Measurements from ENCODE around the gene CNGA4. TPM values are rescaled to one million over a fixed set of nuclear protein-coding genes. Genes with fewer than 3 reads are reported as not detected.

The CNGA4 gene
- total RNA-seq, 4 donors from 2014 or later, result 0.59 TPM; not detected in 3

GRCh38 chr11:6214530-6214929, 24.4 kb upstream of the CNGA4 start:
- Histone ChIP-seq H3K9me3 (no peaks in the 10 kb centered on the region), H3K4me1 (peaks cover 0 to under 1% (median 0%) of the 10 kb centered on the region in 4 donors), H3K27me3 (no peaks in the 10 kb centered on the region), H3K4me3 (no peak overlapping the region), H3K27ac (no peak overlapping the region), H3K36me3 (peaks cover 2 to 98% (median 25%) of the 10 kb centered on the region in 3 donors)
- TF ChIP-seq EP300 (IDR thresholded peaks at IDR 0.05) (no peak), CTCF (IDR thresholded peaks at IDR 0.05) (no peak), POLR2A (IDR thresholded peaks at IDR 0.05) (no peak)
- 94 to 98% methylated on average over 10 of the region's 10 CpGs for WGBS, 2 donors
- DNase-seq (ENCODE audit: low spot score in 2 of 2), result no peak

GRCh38 chr11:6216501-6216900, 22.4 kb upstream of the CNGA4 start:
- no peak overlapping the region for H3K27ac ChIP-seq
- no peak overlapping the region for H3K4me3 ChIP-seq
- peaks cover 0 to 4% (median 0%) of the 10 kb centered on the region in 4 donors for H3K4me1 ChIP-seq
- 84 to 91% methylated on average over 4 of the region's 4 CpGs for WGBS, 2 donors
- peaks cover 0 to 96% (median 25%) of the 10 kb centered on the region in 3 donors for H3K36me3 ChIP-seq
- H3K9me3 ChIP-seq, result no peaks in the 10 kb centered on the region
- DNase-seq (ENCODE audit: low spot score in 2 of 2), result no peak
- TF ChIP-seq CTCF (IDR thresholded peaks at IDR 0.05) (no peak), POLR2A (IDR thresholded peaks at IDR 0.05) (no peak), EP300 (IDR thresholded peaks at IDR 0.05) (no peak)
- H3K27me3 ChIP-seq, result no peaks in the 10 kb centered on the region

GRCh38 chr11:6217722-6218121, 21.2 kb upstream of the CNGA4 start:
- H3K9me3 ChIP-seq, result no peaks in the 10 kb centered on the region
- DNase-seq (ENCODE audit: low spot score in 2 of 2), result no peak
- H3K4me3 ChIP-seq, result no peak overlapping the region
- H3K27ac ChIP-seq, result no peak overlapping the region
- H3K4me1 ChIP-seq, result peaks cover 0 to 4% (median 0%) of the 10 kb centered on the region in 4 donors
- peaks cover 0 to 95% (median 25%) of the 10 kb centered on the region in 3 donors for H3K36me3 ChIP-seq
- WGBS, 2 donors, result 89 to 90% methylated on average over 13 to 19 of the region's 19 CpGs
- no peaks in the 10 kb centered on the region for H3K27me3 ChIP-seq
- no peak for TF ChIP-seq CTCF (IDR thresholded peaks at IDR 0.05)
- TF ChIP-seq EP300 (IDR thresholded peaks at IDR 0.05), result no peak
- no peak for TF ChIP-seq POLR2A (IDR thresholded peaks at IDR 0.05)

- DNase-seq (ENCODE audit: low spot score in 2 of 2), result peak in 1 of 2 donors; percentile 25
- Histone ChIP-seq H3K36me3 (peaks cover 0 to 97% (median 22%) of the 10 kb centered on the region in 3 donors), H3K4me1 (peaks cover 0 to 4% (median 0%) of the 10 kb centered on the region in 4 donors), H3K27me3 (no peaks in the 10 kb centered on the region), H3K4me3 (no peak overlapping the region), H3K9me3 (no peaks in the 10 kb centered on the region), H3K27ac (no peak overlapping the region)
- 56 to 60% methylated on average over 2 of the region's 2 CpGs for WGBS, 2 donors
- TF ChIP-seq POLR2A (IDR thresholded peaks at IDR 0.05), result no peak
- TF ChIP-seq CTCF (IDR thresholded peaks at IDR 0.05), result no peak
- no peak for TF ChIP-seq EP300 (IDR thresholded peaks at IDR 0.05)
Observed at GRCh38 chr11:6219359-6219758, 19.5 kb upstream of the CNGA4 start.

- 97 to 99% methylated on average over 17 of the region's 17 CpGs for WGBS, 2 donors
- DNase-seq (ENCODE audit: low spot score in 2 of 2), result no peak
- Histone ChIP-seq H3K27ac (no peak overlapping the region), H3K27me3 (no peaks in the 10 kb centered on the region), H3K9me3 (no peaks in the 10 kb centered on the region), H3K4me3 (no peak overlapping the region), H3K36me3 (peaks cover 0 to 64% (median 3%) of the 10 kb centered on the region in 3 donors), H3K4me1 (peaks cover 0 to 24% (median 0%) of the 10 kb centered on the region in 4 donors)
- TF ChIP-seq CTCF (IDR thresholded peaks at IDR 0.05) (no peak), POLR2A (IDR thresholded peaks at IDR 0.05) (no peak)
Observed at GRCh38 chr11:6223854-6224253, 15.0 kb upstream of the CNGA4 start.

All from tibial nerve (tissue), 4 donors.